ENCODE data around the gene KRTAP3-1.

- TF ChIP-seq, protein P1, sequence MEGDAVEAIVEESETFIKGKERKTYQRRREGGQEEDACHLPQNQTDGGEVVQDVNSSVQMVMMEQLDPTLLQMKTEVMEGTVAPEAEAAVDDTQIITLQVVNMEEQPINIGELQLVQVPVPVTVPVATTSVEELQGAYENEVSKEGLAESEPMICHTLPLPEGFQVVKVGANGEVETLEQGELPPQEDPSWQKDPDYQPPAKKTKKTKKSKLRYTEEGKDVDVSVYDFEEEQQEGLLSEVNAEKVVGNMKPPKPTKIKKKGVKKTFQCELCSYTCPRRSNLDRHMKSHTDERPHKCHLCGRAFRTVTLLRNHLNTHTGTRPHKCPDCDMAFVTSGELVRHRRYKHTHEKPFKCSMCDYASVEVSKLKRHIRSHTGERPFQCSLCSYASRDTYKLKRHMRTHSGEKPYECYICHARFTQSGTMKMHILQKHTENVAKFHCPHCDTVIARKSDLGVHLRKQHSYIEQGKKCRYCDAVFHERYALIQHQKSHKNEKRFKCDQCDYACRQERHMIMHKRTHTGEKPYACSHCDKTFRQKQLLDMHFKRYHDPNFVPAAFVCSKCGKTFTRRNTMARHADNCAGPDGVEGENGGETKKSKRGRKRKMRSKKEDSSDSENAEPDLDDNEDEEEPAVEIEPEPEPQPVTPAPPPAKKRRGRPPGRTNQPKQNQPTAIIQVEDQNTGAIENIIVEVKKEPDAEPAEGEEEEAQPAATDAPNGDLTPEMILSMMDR (IDR thresholded peaks at IDR 0.05) = no peak
- no peak for TF ChIP-seq POLR2A (IDR thresholded peaks at IDR 0.05)
These were observed 15.8 kb upstream of the KRTAP3-1 start for GRCh38 chr17:41024697-41025096.

Data from testis (tissue), 2 donors.